Measurements from ENCODE around the gene USP34.
"Not testable (repeated sequence)": the region's sequence is repeated elsewhere in the genome, so short reads cannot be mapped to it uniquely, and the experiment has no call there.

Gene USP34

GRCh38 chr2:61470965-61471904 lies at the start of gene USP34:
TSS of gene USP34 (minus strand) at chr2:61471087. CDS start at chr2:61470692, 395 bp downstream.
- peak; percentile 85 for DNase-seq (ENCODE audit: low read depth in 2 of 2)

GRCh38 chr2:61520261-61520660 lies 49.4 kb upstream of the USP34 start:
- no peak for DNase-seq (ENCODE audit: low read depth in 2 of 2)

- DNase-seq (ENCODE audit: low read depth in 2 of 2) = no peak
Observed at GRCh38 chr2:61512768-61513398, 42.0 kb upstream of the USP34 start.

GRCh38 chr2:61510674-61511671 lies 40.1 kb upstream of the USP34 start:
- DNase-seq (ENCODE audit: low read depth in 2 of 2) = no peak

GRCh38 chr2:61504949-61505348 lies 34.1 kb upstream of the USP34 start:
- DNase-seq (ENCODE audit: low read depth in 2 of 2) = no peak

- no peak for DNase-seq (ENCODE audit: low read depth in 2 of 2)
Observed at GRCh38 chr2:61499060-61499459, 28.2 kb upstream of the USP34 start.

- DNase-seq (ENCODE audit: low read depth in 2 of 2) = no peak
Observed at GRCh38 chr2:61493523-61493942, 22.6 kb upstream of the USP34 start.

GRCh38 chr2:61492476-61492875 lies 21.6 kb upstream of the USP34 start:
- no peak for DNase-seq (ENCODE audit: low read depth in 2 of 2)

- no peak for DNase-seq (ENCODE audit: low read depth in 2 of 2)
Observed at GRCh38 chr2:61485281-61485680, 14.4 kb upstream of the USP34 start.

- DNase-seq (ENCODE audit: low read depth in 2 of 2) = no peak
Observed at GRCh38 chr2:61478086-61478485, 7.2 kb upstream of the USP34 start.

GRCh38 chr2:61476929-61477589 lies 6.2 kb upstream of the USP34 start:
- DNase-seq (ENCODE audit: low read depth in 2 of 2) = not testable (repeated sequence)

GRCh38 chr2:61471905-61472805 lies 1.3 kb upstream of the USP34 start:
- peak in 1 of 2 donors; percentile 6 for DNase-seq (ENCODE audit: low read depth in 2 of 2)

- peak; percentile 71 to 84 for DNase-seq (ENCODE audit: low read depth in 2 of 2)
Observed at GRCh38 chr2:61470122-61470951, 550 bp downstream of the USP34 start.

GRCh38 chr2:61469424-61470121 lies 1.3 kb downstream of the USP34 start:
- no peak for DNase-seq (ENCODE audit: low read depth in 2 of 2)

- DNase-seq (ENCODE audit: low read depth in 2 of 2) = not testable (repeated sequence)
Observed at GRCh38 chr2:61468231-61468630, 2.7 kb downstream of the USP34 start.

GRCh38 chr2:61465045-61465444 lies 5.8 kb downstream of the USP34 start:
- no peak for DNase-seq (ENCODE audit: low read depth in 2 of 2)

- DNase-seq (ENCODE audit: low read depth in 2 of 2) = no peak
Observed at GRCh38 chr2:61463769-61464475, 7.0 kb downstream of the USP34 start.

GRCh38 chr2:61461404-61461803 lies 9.5 kb downstream of the USP34 start:
- no peak for DNase-seq (ENCODE audit: low read depth in 2 of 2)
